ENCODE measurements around the gene EHD1. TPM values are rescaled to one million over a fixed set of nuclear protein-coding genes. Genes with fewer than 3 reads are reported as not detected.

EHD1 gene
- total and polyA plus RNA-seq, 5 donors, result 20.8 to 35.3 (median 28.0) TPM

GRCh38 chr11:64918017-64918416, 39.6 kb upstream of the EHD1 start:
- H3K4me1 ChIP-seq (ENCODE audit: control insufficient read depth, insufficient read depth, low read length), result no peaks in the 10 kb centered on the region
- intact Hi-C loops (cut with DNase I), result no loop called here
- no peaks in the 10 kb centered on the region for H3K27me3 ChIP-seq (ENCODE audit: control insufficient read depth, insufficient read depth)
- no peak for DNase-seq
- H3K4me3 ChIP-seq (ENCODE audit: low read length), result peak overlapping the region; percentile 89
- 14% methylated on average over 4 of the region's 4 CpGs for WGBS
- ATAC-seq, result no peak
- H3K9me3 ChIP-seq (ENCODE audit: control insufficient read depth, low read length), result no peaks in the 10 kb centered on the region
- H3K27ac ChIP-seq (ENCODE audit: low read length), result peak overlapping the region; percentile 63

GRCh38 chr11:64917663-64917995, 39.2 kb upstream of the EHD1 start:
- Histone ChIP-seq H3K9me3 (ENCODE audit: control insufficient read depth, low read length) (no peaks in the 10 kb centered on the region), H3K27ac (ENCODE audit: low read length) (peak overlapping the region; percentile 63), H3K4me3 (ENCODE audit: low read length) (peak overlapping the region; percentile 89), H3K27me3 (ENCODE audit: control insufficient read depth, insufficient read depth) (no peaks in the 10 kb centered on the region), H3K4me1 (ENCODE audit: control insufficient read depth, insufficient read depth, low read length) (no peaks in the 10 kb centered on the region)
- 5% methylated on average over 6 of the region's 6 CpGs for WGBS
- ATAC-seq, result no peak
- DNase-seq, result no peak
- intact Hi-C loops (cut with DNase I), result no loop called here

GRCh38 chr11:64916775-64917662, 38.6 kb upstream of the EHD1 start, which contains the start of gene ATG2A:
Gene ATG2A (minus strand): TSS chr11:64917209. CDS start chr11:64917135, 74 bp downstream.
- DNase-seq (peak; percentile 99 to 100 (median 100)), ATAC-seq (peak; percentile 97 to 98)
- Histone ChIP-seq H3K4me3 (ENCODE audit: low read length) (peak within 1 kb of the TSS; percentile 89), H3K27ac (ENCODE audit: low read length) (peak within 1 kb of the TSS; percentile 73), H3K4me1 (ENCODE audit: control insufficient read depth, insufficient read depth, low read length) (no peaks in the 10 kb centered on the region), H3K27me3 (ENCODE audit: control insufficient read depth, insufficient read depth) (no peaks in the 10 kb centered on the region), H3K9me3 (ENCODE audit: control insufficient read depth, low read length) (no peaks in the 10 kb centered on the region)
- intact Hi-C loops (cut with DNase I), result no loop called here
- WGBS, result under 1% methylated on average over 57 of the region's 57 CpGs

GRCh38 chr11:64916040-64916774, 37.8 kb upstream of the EHD1 start:
- Histone ChIP-seq H3K27ac (ENCODE audit: low read length) (no peak overlapping the region), H3K9me3 (ENCODE audit: control insufficient read depth, low read length) (no peaks in the 10 kb centered on the region), H3K27me3 (ENCODE audit: control insufficient read depth, insufficient read depth) (no peaks in the 10 kb centered on the region), H3K4me3 (ENCODE audit: low read length) (peak overlapping the region; percentile 89), H3K4me1 (ENCODE audit: control insufficient read depth, insufficient read depth, low read length) (no peaks in the 10 kb centered on the region)
- WGBS, result 6% methylated on average over 23 of the region's 23 CpGs
- intact Hi-C loops (cut with DNase I), result no loop called here
- ATAC-seq (peak in 1 of 2 donors; percentile 17), DNase-seq (peak; percentile 46 to 72 (median 67))

- WGBS, result 67% methylated on average over 7 of the region's 7 CpGs
- DNase-seq (peak in 2 of 3 donors; percentile 8 to 16), ATAC-seq (no peak)
- Histone ChIP-seq H3K4me3 (ENCODE audit: low read length) (no peak overlapping the region), H3K9me3 (ENCODE audit: control insufficient read depth, low read length) (no peaks in the 10 kb centered on the region), H3K4me1 (ENCODE audit: control insufficient read depth, insufficient read depth, low read length) (no peaks in the 10 kb centered on the region), H3K27me3 (ENCODE audit: control insufficient read depth, insufficient read depth) (no peaks in the 10 kb centered on the region), H3K27ac (ENCODE audit: low read length) (no peak overlapping the region)
- intact Hi-C loops (cut with DNase I), result no loop called here
Measured at GRCh38 chr11:64915376-64915887, 37.0 kb upstream of the EHD1 start.

- 96% methylated on average over 17 of the region's 17 CpGs for WGBS
- intact Hi-C loops (cut with DNase I), result no loop called here
- Histone ChIP-seq H3K27me3 (ENCODE audit: control insufficient read depth, insufficient read depth) (no peaks in the 10 kb centered on the region), H3K9me3 (ENCODE audit: control insufficient read depth, low read length) (no peaks in the 10 kb centered on the region), H3K27ac (ENCODE audit: low read length) (no peak overlapping the region), H3K4me1 (ENCODE audit: control insufficient read depth, insufficient read depth, low read length) (no peaks in the 10 kb centered on the region), H3K4me3 (ENCODE audit: low read length) (no peak overlapping the region)
- DNase-seq (peak in 2 of 3 donors; percentile 47 to 61), ATAC-seq (no peak)
Measured at GRCh38 chr11:64914123-64914522, 35.7 kb upstream of the EHD1 start.

- WGBS, result 93% methylated on average over 18 of the region's 18 CpGs
- DNase-seq, result peak in 2 of 3 donors; percentile 40 to 57
- Histone ChIP-seq H3K4me1 (ENCODE audit: control insufficient read depth, insufficient read depth, low read length) (no peaks in the 10 kb centered on the region), H3K4me3 (ENCODE audit: low read length) (no peak overlapping the region), H3K27me3 (ENCODE audit: control insufficient read depth, insufficient read depth) (no peaks in the 10 kb centered on the region), H3K9me3 (ENCODE audit: control insufficient read depth, low read length) (no peaks in the 10 kb centered on the region), H3K27ac (ENCODE audit: low read length) (no peak overlapping the region)
- intact Hi-C loops (cut with DNase I), result no loop called here
- no peak for ATAC-seq
Measured at GRCh38 chr11:64913171-64913727, 34.8 kb upstream of the EHD1 start.

GRCh38 chr11:64911689-64912088, 33.3 kb upstream of the EHD1 start:
- no peak overlapping the region for H3K4me3 ChIP-seq (ENCODE audit: low read length)
- DNase-seq, result no peak
- no peak for ATAC-seq
- no peaks in the 10 kb centered on the region for H3K9me3 ChIP-seq (ENCODE audit: control insufficient read depth, low read length)
- WGBS, result 88% methylated on average over 9 of the region's 9 CpGs
- no peaks in the 10 kb centered on the region for H3K27me3 ChIP-seq (ENCODE audit: control insufficient read depth, insufficient read depth)
- intact Hi-C loops (cut with DNase I), result no loop called here
- H3K4me1 ChIP-seq (ENCODE audit: control insufficient read depth, insufficient read depth, low read length), result no peaks in the 10 kb centered on the region
- H3K27ac ChIP-seq (ENCODE audit: low read length), result no peak overlapping the region

GRCh38 chr11:64911142-64911541, 32.7 kb upstream of the EHD1 start:
- H3K4me1 ChIP-seq (ENCODE audit: control insufficient read depth, insufficient read depth, low read length), result no peaks in the 10 kb centered on the region
- no peak for ATAC-seq
- 82% methylated on average over 7 of the region's 7 CpGs for WGBS
- H3K27ac ChIP-seq (ENCODE audit: low read length), result no peak overlapping the region
- H3K4me3 ChIP-seq (ENCODE audit: low read length), result no peak overlapping the region
- H3K9me3 ChIP-seq (ENCODE audit: control insufficient read depth, low read length), result no peaks in the 10 kb centered on the region
- H3K27me3 ChIP-seq (ENCODE audit: control insufficient read depth, insufficient read depth), result no peaks in the 10 kb centered on the region
- intact Hi-C loops (cut with DNase I), result no loop called here
- DNase-seq, result no peak

- H3K9me3 ChIP-seq (ENCODE audit: control insufficient read depth, low read length), result no peaks in the 10 kb centered on the region
- no peak overlapping the region for H3K27ac ChIP-seq (ENCODE audit: low read length)
- no peaks in the 10 kb centered on the region for H3K27me3 ChIP-seq (ENCODE audit: control insufficient read depth, insufficient read depth)
- no peaks in the 10 kb centered on the region for H3K4me1 ChIP-seq (ENCODE audit: control insufficient read depth, insufficient read depth, low read length)
- DNase-seq (no peak), ATAC-seq (no peak)
- intact Hi-C loops (cut with DNase I), result no loop called here
- H3K4me3 ChIP-seq (ENCODE audit: low read length), result no peak overlapping the region
- 94% methylated on average over 27 of the region's 27 CpGs for WGBS
Measured at GRCh38 chr11:64910451-64911093, 32.2 kb upstream of the EHD1 start.
